Measurements from ENCODE around the gene ZBP1.

ZBP1 gene

GRCh38 chr20:57583289-57584257, 36.7 kb downstream of the ZBP1 start:
- DNase-seq = no peak

- DNase-seq = no peak
These were observed 37.6 kb downstream of the ZBP1 start for GRCh38 chr20:57582432-57583288.

- no peak for DNase-seq
These were observed 38.2 kb downstream of the ZBP1 start for GRCh38 chr20:57582029-57582378.

- no peak for DNase-seq
These were observed 38.8 kb downstream of the ZBP1 start for GRCh38 chr20:57581202-57582028.

- no peak for DNase-seq
These were observed 39.6 kb downstream of the ZBP1 start for GRCh38 chr20:57580478-57581201.

- DNase-seq = no peak
These were observed 40.3 kb downstream of the ZBP1 start for GRCh38 chr20:57579898-57580447.

GRCh38 chr20:57579331-57579897, 40.8 kb downstream of the ZBP1 start:
- no peak for DNase-seq

GRCh38 chr20:57578476-57579165, 41.6 kb downstream of the ZBP1 start:
- DNase-seq = no peak

- no peak for DNase-seq
These were observed 42.3 kb downstream of the ZBP1 start for GRCh38 chr20:57577679-57578475.

GRCh38 chr20:57576617-57577550, 43.3 kb downstream of the ZBP1 start:
- no peak for DNase-seq

- DNase-seq = no peak
These were observed 44.2 kb downstream of the ZBP1 start for GRCh38 chr20:57576002-57576401.

GRCh38 chr20:57574954-57575353, 45.3 kb downstream of the ZBP1 start:
- DNase-seq = no peak

GRCh38 chr20:57573894-57574293, 46.3 kb downstream of the ZBP1 start:
- DNase-seq = no peak

GRCh38 chr20:57573242-57573641, 47.0 kb downstream of the ZBP1 start:
- no peak for DNase-seq

GRCh38 chr20:57571782-57572416, 48.3 kb downstream of the ZBP1 start:
- DNase-seq = no peak

GRCh38 chr20:57570920-57571319, 49.3 kb downstream of the ZBP1 start:
- DNase-seq = no peak

GRCh38 chr20:57570145-57570850, 49.9 kb downstream of the ZBP1 start:
- no peak for DNase-seq

- DNase-seq = no peak
These were observed 51.3 kb downstream of the ZBP1 start for GRCh38 chr20:57568960-57569359.
